K562 (cell line): Measurements from ENCODE around the gene ADCY9. TPM values are rescaled to one million over a fixed set of nuclear protein-coding genes. Genes with fewer than 3 reads are reported as not detected.
A peak's percentile ranks its signal among the peaks of the same experiment; 100 is the strongest.

Experiments used
- ATAC-seq: fragments of 200-7000 bp; cut with Tn5 transposase; 3 replicates; pipeline ENCODE4 v1.9.1; 2020; ENCODE audit warnings: moderate library complexity
- BruUV-seq: library from RNA; stranded (reverse); fragments of 400-500 nt; replicated peaks from 2 replicates; lab custom pipeline; 2021; lab: Mats Ljungman, UMichigan
- CTCF ChIA-PET: fragments of 300-600 bp; formaldehyde crosslinking; extraction: SDS; loops from one replicate; lab custom pipeline; 2021; ENCODE audit warnings: low intra/inter-chr PET ratio; lab: Yijun Ruan, JAX
- POLR2A ChIA-PET: fragments of 300-600, 350-650 bp; sonication (Branson Sonifier 250); formaldehyde crosslinking; extraction: SDS; loops from one replicate; lab custom pipeline; 2021; ENCODE audit warnings: antibody characterized with exemption, inconsistent platforms; lab: Yijun Ruan, JAX
- DNase-seq, 4 experiments: peaks; one replicate each; pipeline versions ENCODE4 v3.0.0 to v3.0.0-alpha.2; 2011 to 2018; ENCODE audit warnings: low spot score in 3 of 4, mixed read lengths in 3 of 4; ENCODE audit errors: extremely low read depth in 1 of 4
- FAIRE-seq: peaks from 2 replicates; lab custom pipeline; 2011; peaks lifted over from hg19 to GRCh38; lab: Jason Lieb, UNC
- H2AFZ ChIP-seq: 2 replicates; pipeline ENCODE4 v1.6.0; 2011; ENCODE audit warnings: low read depth, low read length, control low read depth, inconsistent platforms
- H3K27ac ChIP-seq: fragments of 200-600 bp; 3 replicates; pipeline ENCODE4 v1.8.0; 2011; ENCODE audit warnings: low read depth, mild to moderate bottlenecking, control low read depth, inconsistent platforms, low read length, moderate library complexity, mixed read lengths; ENCODE audit errors: extremely low read depth
- H3K27me3 ChIP-seq, 2 experiments: fragments of 300-600 bp in 1 of 2; 2 replicates in 1 of 2; 3 replicates in 1 of 2; pipeline versions ENCODE4 v1.6.0 to v1.8.0; 2011; ENCODE audit warnings: inconsistent platforms in 2 of 2, low read length in 2 of 2, mild to moderate bottlenecking in 1 of 2, mixed read lengths in 1 of 2, moderate library complexity in 1 of 2; ENCODE audit not compliant: control insufficient read depth in 2 of 2, insufficient read depth in 2 of 2
- H3K36me3 ChIP-seq: fragments of 300-600 bp; 3 replicates; pipeline ENCODE4 v1.8.0; 2011; ENCODE audit warnings: mild to moderate bottlenecking, low read length, inconsistent platforms; ENCODE audit not compliant: control insufficient read depth, insufficient read depth
- H3K4me1 ChIP-seq, 2 experiments: fragments of 200-600 bp in 1 of 2; replicated peaks in 1 of 2; 2 replicates in 1 of 2; 3 replicates in 1 of 2; pipeline versions ENCODE4 v1.5.1 to v1.8.0; 2011; ENCODE audit warnings: inconsistent platforms in 2 of 2, low read length in 2 of 2, mild to moderate bottlenecking in 1 of 2, mixed read lengths in 1 of 2, moderate library complexity in 1 of 2; ENCODE audit not compliant: control insufficient read depth in 2 of 2, insufficient read depth in 2 of 2
- H3K4me2 ChIP-seq: 2 replicates; pipeline ENCODE4 v1.6.1; 2011; ENCODE audit warnings: low read length, control low read depth, inconsistent platforms, mixed read lengths; ENCODE audit not compliant: insufficient read depth
- H3K4me3 ChIP-seq: fragments of 200-600 bp; sonication (generic), shearing (Covaris generic); 2 replicates; pipeline ENCODE4 v1.5.1; 2016; ENCODE audit warnings: control low read depth, inconsistent platforms
- H3K79me2 ChIP-seq: fragments of 200-600 bp; 3 replicates; pipeline ENCODE4 v1.8.0; 2011; ENCODE audit warnings: low read length, inconsistent platforms; ENCODE audit not compliant: control insufficient read depth, insufficient read depth
- H3K9ac ChIP-seq, 2 experiments: 2 replicates each; pipeline versions ENCODE4 v1.6.0 to v1.6.1; 2011; ENCODE audit warnings: low read depth in 2 of 2, low read length in 2 of 2, control low read depth in 1 of 2, inconsistent platforms in 1 of 2, mild to moderate bottlenecking in 1 of 2, mixed read lengths in 1 of 2; ENCODE audit not compliant: insufficient read depth in 1 of 2
- H3K9me1 ChIP-seq: one replicate; pipeline ENCODE4 v1.6.0; 2011; ENCODE audit warnings: inconsistent platforms, mild to moderate bottlenecking, low read length, moderate library complexity; ENCODE audit not compliant: control insufficient read depth, insufficient read depth
- H3K9me3 ChIP-seq: replicated peaks from 2 replicates; pipeline ENCODE4 v1.5.1; 2011; ENCODE audit warnings: low read depth, low read length, inconsistent platforms; ENCODE audit not compliant: control insufficient read depth, insufficient read depth
- H4K20me1 ChIP-seq: replicated peaks from 2 replicates; pipeline ENCODE4 v1.6.1; 2011; ENCODE audit warnings: low read length, inconsistent platforms, mixed read lengths; ENCODE audit not compliant: control insufficient read depth, insufficient read depth
- CBX2 ChIP-seq: fragments of 200-600 bp; sonication (generic); IDR thresholded peaks from one replicate; pipeline ENCODE4 v1.6.1; 2012; ENCODE audit warnings: mild to moderate bottlenecking, low read length, inconsistent platforms; ENCODE audit not compliant: insufficient read depth, poor library complexity, severe bottlenecking
- ZNF121 ChIP-seq: sonication (generic); formaldehyde crosslinking; conservative IDR thresholded peaks from 2 replicates; pipeline ENCODE4 v1.8.0; 2022; ENCODE audit warnings: missing genetic modification reagents
- WGBS: fragments of 100-300 bp; shearing (Covaris generic); methylation state at CpG from one replicate; pipeline ENCODE4 v1.1.6; 2016; ENCODE audit warnings: low coverage, mixed read lengths; ENCODE audit not compliant: insufficient coverage; ENCODE audit errors: missing lambda C conversion rate; 5-methylcytosine and 5-hydroxymethylcytosine counted together
- in situ Hi-C: fragments of 300-500 bp; cut with MboI; formaldehyde crosslinking; loops from 4 replicates; pipeline ENCODE4 v1.15.0; 2018; ENCODE audit warnings: inconsistent platforms, mixed read lengths
- intact Hi-C: fragments of 100-400 bp; cut with micrococcal nuclease; formaldehyde crosslinking; loops from 2 replicates; pipeline ENCODE4 v1.14.2; 2022
- polyA plus RNA-seq, 8 experiments: library from polyadenylated mRNA; depleted of rRNA in 4 of 8; stranded (reverse) in 5 of 8; unstranded in 3 of 8; fragments of >200 nt; fragmentation: Nextera tagmentation in 2 of 8; fragmentation: Illumina TruSeq in 1 of 8; extraction: Ambion mirVana in 2 of 8; extraction: Trizol in 1 of 8; gene quantifications; 2 replicates each; pipeline versions ENCODE4 v1.2.1 to v1.2.3, GENCODE V29; 2011 to 2014; ENCODE audit warnings: inconsistent platforms in 1 of 8, missing spikeins in 1 of 8
- total RNA-seq, 7 experiments: library from RNA; depleted of rRNA in 6 of 7; stranded (reverse); fragments of >200 nt in 6 of 7; fragmentation: Illumina TruSeq in 2 of 7; extraction: Trizol in 2 of 7; gene quantifications; 2 replicates each; pipeline versions ENCODE4 v1.2.1 to v1.2.3, GENCODE V29; 2011 to 2021; ENCODE audit warnings: low replicate concordance in 1 of 7
- TF ChIP-seq, protein P1 (sequence below): fragments of 250-450 bp; sonication (Bioruptor Pico); IDR thresholded peaks from 2 replicates; pipeline ENCODE4 v1.5.0; 2021; ENCODE audit warnings: mild to moderate bottlenecking, borderline replicate concordance
- TF ChIP-seq, protein P2 (sequence below): IDR thresholded peaks from 2 replicates; pipeline ENCODE4 v1.6.1; 2016; ENCODE audit warnings: missing genetic modification characterization, missing compliant biosample characterization

The ADCY9 gene
- total and polyA plus RNA-seq, 9 of the 15 experiments (the other 6 are each of a cell fraction or from before 2014, with no cell fraction given) = 0.03 to 0.29 (median 0.17) TPM

DNA sequence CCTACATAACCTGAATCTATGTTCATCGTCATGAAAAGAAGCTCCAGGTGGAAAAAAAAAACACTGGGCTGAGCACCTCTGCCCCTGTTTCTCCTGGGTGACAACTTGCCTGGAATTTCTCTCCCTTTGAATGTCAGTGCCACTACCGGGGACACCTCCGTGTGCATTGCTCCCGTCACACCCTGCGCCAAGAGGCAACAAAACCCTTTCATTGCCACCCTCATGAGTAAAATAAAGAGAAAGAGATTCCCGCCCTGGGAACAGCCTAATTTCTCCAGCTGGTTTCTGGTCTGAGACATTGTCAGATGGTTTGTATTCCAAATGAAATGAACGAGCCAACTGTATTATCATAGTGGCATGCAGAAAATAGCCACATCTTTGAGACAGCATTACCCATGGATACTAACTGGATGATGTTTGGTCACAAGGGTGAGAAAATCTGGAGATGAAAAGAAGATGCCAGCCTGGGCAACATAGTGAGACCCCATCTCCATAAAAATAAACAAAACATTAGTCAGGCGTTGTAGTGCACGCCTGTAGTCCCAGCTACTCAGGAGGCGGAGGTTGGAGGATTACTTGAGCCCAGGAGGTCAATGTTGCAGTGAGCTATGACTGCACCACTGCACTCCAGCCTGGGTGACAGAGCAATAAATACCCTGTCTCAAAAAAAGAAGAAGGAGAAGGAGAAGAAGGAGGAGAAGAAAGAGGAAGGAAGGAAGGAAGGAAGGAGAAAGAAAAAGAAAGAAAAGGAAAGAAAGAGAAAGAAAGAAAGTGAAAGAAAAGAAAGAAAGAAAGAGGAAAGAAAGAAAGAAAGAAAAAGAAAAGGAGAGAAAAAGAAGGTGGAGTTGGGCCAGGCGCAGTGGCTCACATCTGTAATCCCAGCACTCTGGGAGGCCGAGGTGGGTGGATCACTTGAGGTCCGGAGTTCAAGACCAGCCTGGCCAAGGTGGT, 42.2 kb upstream of the ADCY9 start:
- H3K4me3 ChIP-seq = no peak overlapping the region
- peaks cover 17 to 46% of the 10 kb centered on the region in 2 experiments for H3K27me3 ChIP-seq
- H3K27ac ChIP-seq = no peak overlapping the region
- ATAC-seq = no peak
- no TSS peak for BruUV-seq
- 3% methylated on average over 13 of the region's 13 CpGs for WGBS
- no peaks in the 10 kb centered on the region; a peak in 1 of 5 replicates for H3K4me1 ChIP-seq
- POLR2A ChIA-PET = interaction anchor here (0.6 to 1.1 kb wide), 3 partner anchors 11 to 61 kb away, joined by 3 read pairs; no protein-coding TSS in a partner anchor
- no peaks in the 10 kb centered on the region for H3K36me3 ChIP-seq
- H4K20me1 ChIP-seq = no peaks in the 10 kb centered on the region
- H3K9me3 ChIP-seq = no peaks in the 10 kb centered on the region
- no peak overlapping the region for H3K4me2 ChIP-seq
- H3K9me1 ChIP-seq = no peaks in the 10 kb centered on the region
- H3K9ac ChIP-seq = no peak overlapping the region
- peak; percentile 59 for FAIRE-seq
- no peaks in the 10 kb centered on the region for H3K79me2 ChIP-seq
- CTCF ChIA-PET = no interaction called here
- DNase-seq = no peak
- no peak overlapping the region for H2AFZ ChIP-seq
- intact Hi-C loops = no loop called here
- TF ChIP-seq, protein P1, sequence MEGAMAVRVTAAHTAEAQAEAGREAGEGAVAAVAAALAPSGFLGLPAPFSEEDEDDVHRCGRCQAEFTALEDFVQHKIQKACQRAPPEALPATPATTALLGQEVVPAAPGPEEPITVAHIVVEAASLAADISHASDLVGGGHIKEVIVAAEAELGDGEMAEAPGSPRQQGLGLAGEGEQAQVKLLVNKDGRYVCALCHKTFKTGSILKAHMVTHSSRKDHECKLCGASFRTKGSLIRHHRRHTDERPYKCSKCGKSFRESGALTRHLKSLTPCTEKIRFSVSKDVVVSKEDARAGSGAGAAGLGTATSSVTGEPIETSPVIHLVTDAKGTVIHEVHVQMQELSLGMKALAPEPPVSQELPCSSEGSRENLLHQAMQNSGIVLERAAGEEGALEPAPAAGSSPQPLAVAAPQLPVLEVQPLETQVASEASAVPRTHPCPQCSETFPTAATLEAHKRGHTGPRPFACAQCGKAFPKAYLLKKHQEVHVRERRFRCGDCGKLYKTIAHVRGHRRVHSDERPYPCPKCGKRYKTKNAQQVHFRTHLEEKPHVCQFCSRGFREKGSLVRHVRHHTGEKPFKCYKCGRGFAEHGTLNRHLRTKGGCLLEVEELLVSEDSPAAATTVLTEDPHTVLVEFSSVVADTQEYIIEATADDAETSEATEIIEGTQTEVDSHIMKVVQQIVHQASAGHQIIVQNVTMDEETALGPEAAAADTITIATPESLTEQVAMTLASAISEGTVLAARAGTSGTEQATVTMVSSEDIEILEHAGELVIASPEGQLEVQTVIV (CRISPR knock-in tag) = no peak
- TF ChIP-seq ZNF121 (peak; percentile 75), CBX2 (no peak)
- TF ChIP-seq, protein P2, sequence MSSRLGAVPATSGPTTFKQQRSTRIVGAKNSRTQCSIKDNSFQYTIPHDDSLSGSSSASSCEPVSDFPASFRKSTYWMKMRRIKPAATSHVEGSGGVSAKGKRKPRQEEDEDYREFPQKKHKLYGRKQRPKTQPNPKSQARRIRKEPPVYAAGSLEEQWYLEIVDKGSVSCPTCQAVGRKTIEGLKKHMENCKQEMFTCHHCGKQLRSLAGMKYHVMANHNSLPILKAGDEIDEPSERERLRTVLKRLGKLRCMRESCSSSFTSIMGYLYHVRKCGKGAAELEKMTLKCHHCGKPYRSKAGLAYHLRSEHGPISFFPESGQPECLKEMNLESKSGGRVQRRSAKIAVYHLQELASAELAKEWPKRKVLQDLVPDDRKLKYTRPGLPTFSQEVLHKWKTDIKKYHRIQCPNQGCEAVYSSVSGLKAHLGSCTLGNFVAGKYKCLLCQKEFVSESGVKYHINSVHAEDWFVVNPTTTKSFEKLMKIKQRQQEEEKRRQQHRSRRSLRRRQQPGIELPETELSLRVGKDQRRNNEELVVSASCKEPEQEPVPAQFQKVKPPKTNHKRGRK (tag) = peak; percentile 85
- in situ Hi-C loops = no loop called here
